HG03108 (cell line): ENCODE results near the gene MCM5.
"Not testable (repeated sequence)": the region's sequence is repeated elsewhere in the genome, so short reads cannot be mapped to it uniquely, and the experiment has no call there.

ENCODE experiments used
- ATAC-seq: cut with Tn5 transposase; IDR thresholded peaks from one replicate; pipeline ENCODE4 v1.9.1; 2021; ENCODE audit warnings: moderate library complexity; ENCODE audit not compliant: unreplicated experiment

The MCM5 gene

DNA sequence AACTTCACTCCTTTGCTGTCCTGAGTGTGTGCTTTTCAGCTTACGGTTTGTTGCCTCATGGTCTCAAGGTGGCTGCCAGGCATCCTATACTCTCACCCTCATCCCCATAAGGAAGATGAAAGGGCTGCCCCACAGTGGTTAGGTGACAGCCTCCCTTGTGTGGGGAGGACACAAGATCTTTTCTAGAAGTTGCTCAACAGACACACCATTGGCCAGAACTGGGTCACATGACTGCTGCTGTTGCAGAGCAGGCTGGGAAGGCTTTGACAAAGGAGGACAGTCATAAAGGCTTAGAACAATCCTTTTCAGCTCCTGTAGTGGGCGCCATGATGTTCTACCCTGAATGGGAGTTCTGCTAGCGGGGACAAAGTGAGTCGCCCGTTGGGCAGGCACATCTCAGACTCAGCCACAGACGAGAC lies 71.0 kb downstream of the MCM5 start:
- no peak for ATAC-seq

DNA sequence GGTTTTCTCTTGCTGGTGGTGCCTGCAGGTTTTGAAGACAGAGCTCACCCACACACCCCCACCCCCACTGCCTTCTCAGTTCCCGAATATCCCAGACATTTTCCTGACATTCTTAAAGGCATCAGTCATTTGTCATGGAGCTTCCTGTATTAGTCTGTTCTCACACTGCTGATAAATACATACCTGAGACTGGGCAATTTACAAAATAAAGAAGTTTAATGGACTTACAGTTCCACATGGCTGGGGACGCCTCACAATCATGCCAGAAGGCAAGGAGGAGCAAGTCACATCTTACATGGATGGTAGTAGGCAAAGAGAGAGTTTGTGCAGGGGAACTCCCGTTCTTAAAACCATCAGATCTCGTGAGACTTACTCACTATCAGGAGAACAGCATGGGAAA lies 71.6 kb downstream of the MCM5 start:
- ATAC-seq, result not testable (repeated sequence)

DNA sequence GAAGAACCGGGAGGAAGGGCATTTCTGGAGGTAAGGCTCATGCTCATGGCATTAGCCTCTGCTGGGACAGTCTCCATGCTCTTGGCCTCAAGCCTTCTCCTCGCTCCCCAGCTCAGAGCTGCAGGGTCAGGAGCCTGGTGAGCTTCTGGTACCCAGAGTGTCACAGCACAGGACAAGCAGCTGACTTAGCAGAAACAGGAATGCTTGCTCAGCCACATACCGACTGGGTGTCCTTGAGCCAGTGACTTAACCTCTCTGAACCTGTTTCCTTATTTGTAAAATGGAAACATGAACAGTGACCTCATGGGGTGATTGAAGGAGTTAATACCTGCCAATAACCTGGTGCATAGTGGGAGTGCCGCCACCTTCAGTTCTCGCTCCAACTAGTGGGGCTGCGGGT lies 72.5 kb downstream of the MCM5 start:
- ATAC-seq, result no peak

DNA sequence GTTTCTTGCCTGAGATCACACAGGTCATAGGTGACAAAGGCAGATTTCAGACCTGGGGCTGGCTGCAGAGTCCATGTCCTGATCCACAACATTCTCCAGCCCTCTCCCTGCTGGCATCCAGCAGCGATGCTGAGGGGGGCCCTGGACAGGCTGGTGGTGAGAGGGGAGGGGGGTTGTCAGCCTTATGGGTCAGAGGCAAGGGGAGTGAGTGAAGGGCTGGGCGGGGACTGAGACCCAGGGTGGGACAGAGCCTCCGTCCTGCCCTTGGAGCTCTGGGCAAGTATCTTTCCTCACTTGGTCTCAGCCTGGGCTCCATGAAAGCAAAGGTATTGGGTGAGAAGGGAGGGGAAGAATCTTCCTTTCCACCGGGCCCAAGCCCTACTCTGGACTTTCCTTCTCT lies 74.0 kb downstream of the MCM5 start:
- ATAC-seq, result no peak
